KOPT-K1 (cell line): ENCODE results near the gene FMNL2.
A peak's percentile ranks its signal among the peaks of the same experiment; 100 is the strongest.
"Not testable (repeated sequence)": the region's sequence is repeated elsewhere in the genome, so short reads cannot be mapped to it uniquely, and the experiment has no call there.

Experiments used
- H3K27ac ChIP-seq: fragments of 200-600 bp; sonication (generic); 2 replicates; pipeline ENCODE4 v1.5.1; 2016; ENCODE audit warnings: antibody characterized with exemption, mild to moderate bottlenecking, low read depth, low read length; ENCODE audit not compliant: poor library complexity, severe bottlenecking
- H3K36me3 ChIP-seq: fragments of 200-600 bp; sonication (generic); 2 replicates; pipeline ENCODE4 v1.5.1; 2017; ENCODE audit warnings: antibody characterized with exemption, mild to moderate bottlenecking, low read length, moderate library complexity; ENCODE audit not compliant: insufficient read depth
- H3K9me3 ChIP-seq: fragments of 200-600 bp; sonication (generic); 2 replicates; pipeline ENCODE4 v1.5.1; 2017; ENCODE audit warnings: antibody characterized with exemption, low read length, mild to moderate bottlenecking; ENCODE audit not compliant: insufficient read depth, poor library complexity, severe bottlenecking

The FMNL2 gene

DNA sequence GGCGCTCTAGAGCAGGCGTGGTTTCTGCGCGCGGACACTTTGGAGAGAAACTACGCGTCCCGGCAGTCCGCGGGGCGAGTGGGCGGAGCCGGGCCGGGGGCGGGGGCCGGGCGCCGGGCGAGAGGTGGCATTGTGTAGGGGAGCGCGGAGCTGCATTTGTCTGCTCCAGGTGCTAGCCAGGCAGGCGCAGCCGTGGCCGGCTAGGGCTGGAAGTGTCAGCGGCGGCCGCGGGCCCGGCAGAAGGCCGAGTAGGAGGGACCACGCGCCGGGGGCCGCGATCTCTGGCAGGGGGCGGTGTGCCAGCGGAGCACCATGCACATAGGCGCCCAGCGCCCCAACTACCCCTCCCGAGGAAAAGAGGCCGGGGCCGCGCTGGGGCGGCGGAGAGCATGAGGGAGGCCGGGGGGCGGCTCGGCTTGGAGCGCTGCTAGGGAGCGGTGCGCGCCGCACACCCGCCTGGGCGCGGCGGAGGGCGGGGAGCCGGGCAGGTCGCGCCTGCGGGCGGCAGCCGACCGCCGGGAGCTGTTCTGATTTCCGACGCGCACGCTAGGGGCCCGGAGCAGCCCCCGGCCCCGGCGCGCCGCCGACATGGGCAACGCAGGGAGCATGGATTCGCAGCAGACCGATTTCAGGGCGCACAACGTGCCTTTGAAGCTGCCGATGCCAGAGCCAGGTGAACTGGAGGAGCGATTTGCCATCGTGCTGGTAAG lies at the start of gene FMNL2:
TSS of gene FMNL2 (plus strand) at position 159 of the 710 bp plus-strand sequence.
- Histone ChIP-seq H3K36me3 (no peaks in the 10 kb centered on the region), H3K9me3 (no peaks in the 10 kb centered on the region), H3K27ac (peak within 1 kb of the TSS; percentile 9)

DNA sequence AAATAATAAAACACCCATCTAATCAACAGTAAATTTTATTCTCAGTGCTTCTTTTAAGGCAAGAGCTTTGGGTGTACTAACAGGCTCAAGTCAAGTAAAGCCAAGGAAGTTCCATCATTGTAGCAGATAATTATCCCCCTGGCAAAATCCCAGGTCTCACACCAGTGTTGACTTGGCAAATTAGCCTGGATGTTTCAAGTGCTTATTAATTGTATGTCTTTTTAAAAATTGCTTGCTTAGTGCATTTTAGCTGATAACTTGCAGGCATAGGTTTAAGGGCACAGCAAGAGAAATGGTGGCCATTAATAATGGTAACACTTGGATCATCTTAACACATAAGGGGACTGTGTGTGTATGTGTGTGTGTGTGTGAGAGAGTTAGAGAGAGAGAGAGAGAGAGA lies 42.0 kb upstream of the FMNL2 start:
- Histone ChIP-seq H3K27ac (no peak overlapping the region), H3K36me3 (no peaks in the 10 kb centered on the region), H3K9me3 (no peaks in the 10 kb centered on the region)

DNA sequence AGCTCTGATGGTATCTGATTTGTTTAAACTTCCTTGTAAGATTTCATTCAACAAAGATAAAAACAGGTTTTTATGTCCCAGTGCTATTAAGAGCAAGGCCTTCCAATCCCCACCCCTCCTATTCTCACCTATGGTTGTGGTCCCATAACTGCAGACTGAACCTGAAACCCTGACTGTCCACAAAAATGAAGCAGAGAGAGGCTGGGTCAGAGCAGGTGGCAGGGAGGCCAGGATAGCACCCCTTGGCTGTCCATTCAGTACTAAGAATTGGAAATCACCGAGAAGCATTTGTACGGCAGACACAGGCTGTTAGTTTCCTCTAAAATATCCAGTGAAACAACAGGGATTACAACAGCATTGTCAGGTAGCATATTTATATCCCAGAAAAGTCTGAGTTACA lies 37.3 kb upstream of the FMNL2 start:
- Histone ChIP-seq H3K36me3 (no peaks in the 10 kb centered on the region), H3K27ac (no peak overlapping the region), H3K9me3 (no peaks in the 10 kb centered on the region)

DNA sequence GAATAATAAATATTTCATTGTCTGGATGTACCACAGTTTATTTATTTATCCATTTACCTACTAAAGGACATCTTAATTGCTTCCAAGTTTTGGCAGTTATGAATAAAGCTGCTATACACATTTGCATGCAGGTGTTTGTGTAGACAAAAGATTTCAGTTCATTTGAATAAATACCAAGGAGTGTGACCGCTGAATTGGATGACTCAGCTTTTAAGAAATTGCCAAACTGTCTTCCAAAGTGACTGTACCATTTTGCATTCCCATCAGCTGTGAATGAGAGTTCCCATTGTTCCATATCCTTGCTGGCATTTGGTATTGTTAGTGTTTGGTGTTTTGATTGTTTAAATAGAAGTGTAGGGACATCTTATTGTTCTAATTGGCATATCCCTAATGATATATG lies 36.2 kb upstream of the FMNL2 start:
- Histone ChIP-seq H3K36me3 (no peaks in the 10 kb centered on the region), H3K27ac (no peak overlapping the region), H3K9me3 (no peaks in the 10 kb centered on the region)

DNA sequence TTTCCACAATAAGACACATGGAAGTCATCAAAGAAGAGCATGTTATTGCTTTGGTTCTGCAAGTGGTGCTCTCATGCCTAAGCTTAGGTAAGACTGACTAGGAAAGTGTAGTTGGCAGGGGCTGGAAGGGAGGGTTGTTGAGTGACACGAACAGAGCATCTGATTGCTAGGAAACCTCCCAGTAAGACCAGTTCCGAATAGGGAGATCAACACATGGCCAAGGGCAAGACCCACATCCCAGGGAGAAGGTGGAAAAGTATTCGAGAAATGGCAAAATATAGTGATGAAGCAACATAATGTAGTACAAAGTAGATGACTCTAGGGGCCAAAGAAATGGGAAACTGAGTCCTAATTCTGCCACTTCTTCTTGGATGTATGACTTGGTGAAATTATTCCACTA lies 33.8 kb upstream of the FMNL2 start:
- no peak overlapping the region for H3K27ac ChIP-seq
- H3K36me3 ChIP-seq: no peaks in the 10 kb centered on the region
- no peaks in the 10 kb centered on the region for H3K9me3 ChIP-seq

DNA sequence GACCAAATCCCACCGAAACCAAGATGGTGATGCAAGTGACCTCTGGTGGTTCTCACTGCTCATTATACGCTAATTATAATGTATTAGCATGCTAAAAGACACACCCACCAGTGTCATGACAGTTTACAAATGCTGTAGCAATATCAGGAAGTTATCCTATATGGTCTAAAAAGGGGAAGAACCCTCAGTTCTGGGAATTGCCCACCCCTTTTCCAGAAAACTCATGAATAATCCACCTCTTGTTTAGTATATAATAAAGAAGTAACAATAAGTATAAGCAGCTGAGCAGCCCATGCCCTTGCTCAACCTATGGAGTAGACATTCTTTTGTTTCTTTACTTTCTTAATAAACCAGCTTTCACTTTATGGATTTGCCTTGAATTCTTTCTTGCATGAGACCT lies 31.0 kb upstream of the FMNL2 start:
- Histone ChIP-seq H3K27ac (no peak overlapping the region), H3K9me3 (no peaks in the 10 kb centered on the region), H3K36me3 (no peaks in the 10 kb centered on the region)

DNA sequence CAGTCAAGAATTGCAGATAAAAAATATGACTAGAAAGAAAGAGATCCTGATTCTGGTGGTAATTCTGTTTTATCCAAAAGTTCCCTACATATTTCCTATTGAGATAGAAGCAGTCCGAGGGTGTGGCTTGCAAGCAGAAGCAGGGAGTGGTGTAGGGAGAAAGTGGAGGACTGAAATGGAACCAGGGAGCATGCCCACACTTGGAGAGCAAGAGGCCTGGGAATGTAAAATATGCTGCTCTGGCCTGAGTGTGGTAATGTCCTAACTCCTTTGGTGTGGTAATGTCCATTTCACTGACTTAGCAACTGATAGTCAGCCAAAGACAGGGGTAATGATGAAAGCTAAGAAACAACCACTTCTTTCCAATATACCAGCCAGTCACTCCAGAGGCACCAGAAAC lies 30.1 kb upstream of the FMNL2 start:
- no peaks in the 10 kb centered on the region for H3K9me3 ChIP-seq
- H3K27ac ChIP-seq: no peak overlapping the region
- no peaks in the 10 kb centered on the region for H3K36me3 ChIP-seq

DNA sequence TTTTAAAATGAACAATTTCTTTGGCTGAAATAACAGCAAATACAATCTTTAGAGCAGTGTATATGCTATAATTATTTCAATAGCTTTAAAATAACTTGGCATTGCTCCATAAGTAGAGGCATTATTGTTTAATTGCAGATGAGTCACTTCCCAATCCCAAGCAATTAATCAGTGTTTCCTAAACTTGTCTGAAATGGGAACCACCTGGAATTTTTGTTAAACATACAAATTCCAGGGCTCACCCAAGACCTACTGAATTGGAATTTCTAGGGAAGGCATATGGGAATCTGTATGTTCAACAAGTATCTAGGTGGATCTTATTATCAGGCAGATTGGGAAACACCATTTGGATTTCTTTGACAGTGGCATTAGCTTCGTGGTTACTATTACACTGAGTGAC lies 27.1 kb upstream of the FMNL2 start:
- H3K36me3 ChIP-seq: no peaks in the 10 kb centered on the region
- H3K9me3 ChIP-seq: no peaks in the 10 kb centered on the region
- H3K27ac ChIP-seq: no peak overlapping the region

DNA sequence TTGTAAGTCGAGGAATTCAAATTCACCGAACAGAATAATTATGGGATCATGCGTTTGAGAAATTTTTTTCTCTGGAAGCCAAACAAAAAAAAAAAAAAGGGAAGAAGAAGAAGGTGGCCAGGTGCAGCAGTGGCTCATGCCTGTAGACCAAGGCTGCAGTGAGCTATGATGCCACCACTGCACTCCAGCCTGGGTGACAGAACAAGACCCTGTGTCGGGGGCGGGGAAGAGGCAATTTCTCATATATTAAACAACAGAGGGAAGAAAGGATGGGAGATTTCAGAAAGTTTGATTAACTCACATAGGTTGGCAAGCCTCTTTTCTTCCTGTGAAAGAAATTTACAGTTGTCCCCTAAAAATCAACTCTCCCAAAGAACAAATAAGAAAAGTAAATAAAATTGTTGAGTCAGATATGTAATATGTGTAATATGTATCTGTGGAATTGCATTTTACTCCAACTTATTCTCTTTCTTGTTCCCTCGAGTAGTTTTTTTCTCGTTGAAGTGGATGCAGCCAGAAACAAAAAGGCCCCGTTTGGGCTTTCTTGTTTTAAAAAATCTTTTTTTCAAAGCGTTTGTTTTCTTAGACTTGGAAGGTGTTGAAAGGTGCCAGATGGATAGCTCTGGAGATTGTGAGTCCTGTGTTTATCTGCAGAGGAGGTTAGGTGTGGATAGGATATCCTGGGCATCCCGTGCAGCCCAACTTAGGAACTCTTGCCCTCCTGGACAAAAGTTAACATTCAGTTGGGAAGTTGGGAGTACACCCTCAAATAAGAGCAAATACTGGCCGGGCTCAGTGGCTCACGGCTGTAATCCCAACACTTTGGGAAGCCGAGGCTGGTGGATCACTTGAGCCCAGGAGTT lies 25.4 kb upstream of the FMNL2 start:
- no peaks in the 10 kb centered on the region for H3K9me3 ChIP-seq
- no peak overlapping the region for H3K27ac ChIP-seq
- H3K36me3 ChIP-seq: no peaks in the 10 kb centered on the region

DNA sequence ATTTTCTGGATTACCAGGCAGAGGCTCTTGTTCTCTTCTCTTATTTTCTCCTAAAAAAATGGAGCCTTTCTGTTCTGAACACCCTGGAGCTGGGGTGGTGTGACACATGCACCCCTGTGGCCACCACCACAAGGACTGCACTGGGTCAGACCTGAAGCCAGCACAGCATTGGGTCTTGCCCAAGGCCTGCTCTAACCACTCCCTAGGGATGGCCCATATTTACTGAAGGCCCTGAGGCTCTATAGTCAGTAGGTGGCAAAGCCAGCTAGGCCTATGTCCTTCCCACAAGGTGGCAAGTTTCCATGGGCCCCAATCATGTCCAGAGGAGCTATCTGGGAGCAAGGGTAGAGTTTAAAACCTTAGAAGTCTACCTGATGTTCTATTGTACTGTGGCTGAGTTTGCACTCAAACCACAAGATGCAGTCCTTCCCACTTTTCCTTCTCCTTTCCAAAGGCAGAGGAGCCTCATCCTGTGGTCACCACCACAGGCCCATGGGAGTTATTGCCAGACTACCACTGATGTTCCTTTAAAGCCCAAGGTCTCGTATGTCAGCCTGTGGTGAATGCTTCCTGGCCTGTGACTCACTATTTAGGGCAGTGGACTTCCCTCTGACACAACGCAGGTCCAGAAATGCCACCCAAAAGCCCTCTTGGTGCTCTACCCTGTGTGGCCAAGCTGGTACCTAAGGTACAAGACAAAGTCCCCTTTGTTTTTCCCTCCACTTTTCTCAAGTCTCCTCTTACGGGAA lies 15.0 kb upstream of the FMNL2 start:
- no peak overlapping the region for H3K27ac ChIP-seq
- H3K9me3 ChIP-seq: no peaks in the 10 kb centered on the region
- no peaks in the 10 kb centered on the region for H3K36me3 ChIP-seq

DNA sequence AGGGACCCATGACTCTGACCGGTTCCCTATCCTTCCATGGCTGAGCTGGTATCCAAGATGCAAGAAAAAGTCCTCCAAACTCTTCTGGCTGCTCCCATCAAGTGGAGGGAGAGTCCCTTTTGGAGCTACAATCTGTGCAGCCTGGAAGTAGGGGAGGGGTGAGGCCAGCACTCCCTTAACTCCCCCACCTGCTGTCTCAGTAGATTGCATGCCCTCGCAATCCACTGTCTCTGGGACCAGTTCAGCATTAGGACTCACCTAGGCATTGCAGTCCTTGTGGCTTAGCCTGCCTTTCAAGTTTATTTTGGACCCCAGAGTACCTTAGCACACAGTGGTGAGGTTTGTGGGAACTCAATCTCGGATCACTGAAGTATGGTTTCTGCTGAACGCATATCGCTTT lies 14.2 kb upstream of the FMNL2 start:
- no peak overlapping the region for H3K27ac ChIP-seq
- H3K36me3 ChIP-seq: no peaks in the 10 kb centered on the region

DNA sequence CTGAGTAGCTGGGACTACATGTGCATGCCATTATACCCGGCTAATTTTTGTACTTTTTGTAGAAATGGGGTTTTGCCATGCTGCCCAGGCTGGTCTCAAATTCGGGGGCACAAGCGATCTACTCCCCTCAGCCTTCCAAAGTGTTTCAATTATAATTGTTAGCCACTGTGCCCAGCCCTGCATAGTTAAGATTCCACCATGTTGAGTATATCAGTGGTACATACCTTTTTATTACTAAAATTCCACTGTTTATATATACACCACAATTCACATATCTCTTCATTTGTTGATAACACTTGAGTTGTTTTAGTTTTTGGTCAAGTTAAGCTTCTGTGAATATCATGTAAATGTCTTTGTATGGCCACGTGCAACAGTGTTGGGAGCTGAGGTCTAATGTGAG lies 12.8 kb upstream of the FMNL2 start:
- Histone ChIP-seq H3K36me3 (no peaks in the 10 kb centered on the region), H3K9me3 (no peaks in the 10 kb centered on the region), H3K27ac (no peak overlapping the region)

More for the DNA sequence above, 14.2 kb upstream of the FMNL2 start:
- no peaks in the 10 kb centered on the region for H3K9me3 ChIP-seq

DNA sequence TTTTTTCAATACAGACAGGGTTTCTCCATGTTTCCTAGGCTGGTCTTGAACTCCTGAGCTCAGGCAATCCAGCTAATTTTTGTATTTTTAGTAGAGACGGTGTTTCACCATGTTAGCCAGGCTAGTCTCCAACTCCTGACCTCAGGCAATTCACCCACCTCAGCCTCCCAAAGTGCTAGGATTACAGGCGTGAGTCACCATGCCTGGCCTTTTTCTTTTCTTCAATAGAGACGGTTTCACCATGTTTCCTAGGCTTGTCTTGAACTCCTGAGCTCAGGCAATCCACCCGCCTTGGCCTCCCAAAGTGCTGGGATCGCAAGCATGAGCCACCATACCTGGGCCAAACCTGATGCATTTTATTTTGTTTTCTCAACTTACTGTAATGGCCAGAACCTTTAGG lies 9.8 kb upstream of the FMNL2 start:
- H3K27ac ChIP-seq, H3K9me3 ChIP-seq, H3K36me3 ChIP-seq: not testable (repeated sequence)

DNA sequence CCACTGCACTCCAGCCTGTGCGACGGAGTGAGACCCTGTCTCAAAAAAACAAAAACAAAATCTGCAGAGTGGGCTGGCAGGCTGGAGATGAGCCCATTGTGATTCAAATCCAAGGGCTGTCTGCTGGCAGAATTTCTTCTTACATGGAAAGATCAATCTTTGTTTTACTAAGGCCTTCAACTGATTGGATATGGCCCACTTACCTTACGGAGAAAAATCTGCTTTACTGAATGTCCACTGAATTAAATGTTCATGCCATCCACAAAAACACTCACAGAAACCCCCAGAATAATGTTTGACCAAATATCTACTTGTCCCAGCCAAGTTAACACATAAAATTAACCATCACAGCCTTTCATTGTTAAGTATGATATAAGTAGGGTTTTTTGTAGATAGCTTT lies 8.3 kb upstream of the FMNL2 start:
- H3K36me3 ChIP-seq: no peaks in the 10 kb centered on the region
- H3K27ac ChIP-seq: no peak overlapping the region
- no peaks in the 10 kb centered on the region for H3K9me3 ChIP-seq

DNA sequence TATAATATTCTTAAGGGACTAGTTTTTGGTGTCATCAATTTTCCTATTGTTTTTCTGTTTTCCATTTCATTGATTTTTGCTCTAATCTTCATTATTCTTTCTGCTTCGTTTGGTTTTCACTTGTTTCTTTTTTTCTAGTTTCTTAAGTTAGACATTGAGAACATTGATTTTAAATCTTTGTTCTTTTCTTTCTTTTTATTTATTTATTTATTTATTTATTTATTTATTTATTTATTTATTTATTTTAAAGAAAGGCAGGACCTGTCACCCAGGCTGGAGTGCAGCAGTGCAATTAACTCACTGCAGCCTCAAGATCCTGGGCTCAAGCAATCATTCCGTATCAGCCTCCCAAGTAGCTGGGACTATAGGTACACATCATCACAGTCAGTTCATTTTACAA lies 7.0 kb upstream of the FMNL2 start:
- Histone ChIP-seq H3K27ac (no peak overlapping the region), H3K36me3 (no peaks in the 10 kb centered on the region), H3K9me3 (no peaks in the 10 kb centered on the region)
